HEK293 (cell line): Measurements from ENCODE around the gene BIRC7.

ENCODE experiments used
- CTCF ChIA-PET: fragments of 350-600 bp; formaldehyde crosslinking; extraction: SDS; loops from one replicate; lab custom pipeline; 2021; ENCODE audit warnings: antibody characterized with exemption; lab: Yijun Ruan, JAX
- POLR2A ChIA-PET: fragments of 300-600 bp; formaldehyde crosslinking; extraction: SDS; loops from one replicate; lab custom pipeline; 2020; ENCODE audit warnings: antibody characterized with exemption, inconsistent platforms; lab: Yijun Ruan, JAX
- H3K27ac ChIP-seq: fragments of 200-500 bp; sonication (Bioruptor generic); 2 replicates; pipeline ENCODE4 v1.5.1; 2014; ENCODE audit warnings: low read depth, low read length, control low read depth, inconsistent platforms; ENCODE audit errors: extremely low read depth
- H3K36me3 ChIP-seq, 2 experiments: fragments of 200-500 bp in 1 of 2; sonication (Bioruptor generic) in 1 of 2; 1 replicate in 1 of 2; 2 replicates in 1 of 2; pipeline ENCODE4 v1.5.1; 2014 to 2017; ENCODE audit warnings: inconsistent platforms in 2 of 2, low read length in 2 of 2; ENCODE audit not compliant: control insufficient read depth in 2 of 2, insufficient read depth in 1 of 2
- H3K4me1 ChIP-seq: fragments of 200-500 bp; sonication (Bioruptor generic); 2 replicates; pipeline ENCODE4 v1.5.1; 2014; ENCODE audit warnings: mild to moderate bottlenecking, low read length, inconsistent platforms; ENCODE audit not compliant: control insufficient read depth, insufficient read depth
- H3K4me3 ChIP-seq: 2 replicates; pipeline ENCODE4 v1.5.1; 2011; ENCODE audit warnings: low read depth, mild to moderate bottlenecking, control low read depth, low read length, moderate library complexity
- H3K9me3 ChIP-seq: fragments of 200-500 bp; sonication (Bioruptor generic); 2 replicates; pipeline ENCODE4 v1.5.1; 2014; ENCODE audit warnings: low read depth, low read length, inconsistent platforms; ENCODE audit not compliant: control insufficient read depth, insufficient read depth
- GLIS1 ChIP-seq: fragments of 450-650 bp; formaldehyde crosslinking; IDR thresholded peaks from 2 replicates; pipeline ENCODE4 v1.5.1; 2016; ENCODE audit warnings: missing biosample characterization, missing genetic modification characterization
- GLIS2 ChIP-seq: fragments of 450-650 bp; formaldehyde crosslinking; IDR thresholded peaks from 2 replicates; pipeline ENCODE4 v1.5.1; 2016; ENCODE audit warnings: missing biosample characterization, missing genetic modification characterization
- KLF10 ChIP-seq: fragments of 450-650 bp; IDR thresholded peaks from 2 replicates; pipeline ENCODE4 v1.5.1; 2018; ENCODE audit warnings: missing biosample characterization, mild to moderate bottlenecking, missing genetic modification characterization
- KLF7 ChIP-seq: fragments of 450-650 bp; formaldehyde crosslinking; IDR thresholded peaks from 2 replicates; pipeline ENCODE4 v1.5.1; 2016; ENCODE audit warnings: missing biosample characterization, missing genetic modification characterization, borderline replicate concordance
- KLF9 ChIP-seq: fragments of 450-650 bp; formaldehyde crosslinking; IDR thresholded peaks from 2 replicates; pipeline ENCODE4 v1.5.1; 2016; ENCODE audit warnings: missing biosample characterization, missing genetic modification characterization, low read depth
- OVOL3 ChIP-seq: fragments of 450-650 bp; formaldehyde crosslinking; IDR thresholded peaks from 2 replicates; pipeline ENCODE4 v1.5.1; 2016; ENCODE audit warnings: missing biosample characterization, missing genetic modification characterization
- ZBTB17 ChIP-seq: fragments of 450-650 bp; formaldehyde crosslinking; IDR thresholded peaks from 2 replicates; pipeline ENCODE4 v1.5.1; 2016; ENCODE audit warnings: missing biosample characterization, missing genetic modification characterization
- ZBTB7A ChIP-seq: fragments of 450-650 bp; formaldehyde crosslinking; IDR thresholded peaks from 2 replicates; pipeline ENCODE4 v1.5.1; 2016; ENCODE audit warnings: low read depth, missing biosample characterization, missing genetic modification characterization
- ZFHX2 ChIP-seq: fragments of 450-650 bp; formaldehyde crosslinking; conservative IDR thresholded peaks from 2 replicates; pipeline ENCODE4 v1.5.1; 2016; ENCODE audit warnings: missing biosample characterization, missing genetic modification characterization
- ZIC2 ChIP-seq: fragments of 450-650 bp; formaldehyde crosslinking; IDR thresholded peaks from 2 replicates; pipeline ENCODE4 v1.5.1; 2016; ENCODE audit warnings: missing biosample characterization, missing genetic modification characterization
- ZNF112 ChIP-seq: fragments of 450-650 bp; formaldehyde crosslinking; IDR thresholded peaks from 2 replicates; pipeline ENCODE4 v1.5.0; 2017; ENCODE audit warnings: missing biosample characterization, missing genetic modification characterization
- ZNF132 ChIP-seq: fragments of 450-650 bp; formaldehyde crosslinking; IDR thresholded peaks from 2 replicates; pipeline ENCODE4 v1.5.1; 2017; ENCODE audit warnings: missing biosample characterization, missing genetic modification characterization, borderline replicate concordance
- ZNF138 ChIP-seq: fragments of 450-650 bp; formaldehyde crosslinking; IDR thresholded peaks from 2 replicates; pipeline ENCODE4 v1.5.1; 2016; ENCODE audit warnings: missing biosample characterization, missing genetic modification characterization, borderline replicate concordance
- ZNF2 ChIP-seq: fragments of 450-650 bp; formaldehyde crosslinking; IDR thresholded peaks from 2 replicates; pipeline ENCODE4 v1.5.1; 2016; ENCODE audit warnings: missing biosample characterization, missing genetic modification characterization
- ZNF211 ChIP-seq: fragments of 450-650 bp; formaldehyde crosslinking; IDR thresholded peaks from 2 replicates; pipeline ENCODE4 v1.5.1; 2016; ENCODE audit warnings: low read depth, missing biosample characterization, missing genetic modification characterization
- ZNF221 ChIP-seq: fragments of 450-650 bp; formaldehyde crosslinking; IDR thresholded peaks from 2 replicates; pipeline ENCODE4 v1.5.1; 2017; ENCODE audit warnings: missing biosample characterization, missing genetic modification characterization, borderline replicate concordance
- ZNF341 ChIP-seq: fragments of 450-650 bp; formaldehyde crosslinking; IDR thresholded peaks from 2 replicates; pipeline ENCODE4; 2016; ENCODE audit warnings: low read depth, missing biosample characterization, missing genetic modification characterization
- ZNF366 ChIP-seq: fragments of 450-650 bp; formaldehyde crosslinking; conservative IDR thresholded peaks from 2 replicates; pipeline ENCODE4 v1.5.1; 2016; ENCODE audit warnings: missing biosample characterization, missing genetic modification characterization
- ZNF660 ChIP-seq: fragments of 450-650 bp; IDR thresholded peaks from 2 replicates; pipeline ENCODE4 v1.5.1; 2018; ENCODE audit warnings: missing biosample characterization, mild to moderate bottlenecking, missing genetic modification characterization
- ZNF664 ChIP-seq: fragments of 450-650 bp; formaldehyde crosslinking; IDR thresholded peaks from 2 replicates; pipeline ENCODE4 v1.5.1; 2016; ENCODE audit warnings: missing biosample characterization, missing genetic modification characterization
- ZNF701 ChIP-seq: fragments of 450-650 bp; formaldehyde crosslinking; IDR thresholded peaks from 2 replicates; pipeline ENCODE4 v1.5.1; 2016; ENCODE audit warnings: missing biosample characterization, missing genetic modification characterization
- ZNF707 ChIP-seq: fragments of 450-650 bp; formaldehyde crosslinking; IDR thresholded peaks from 2 replicates; pipeline ENCODE4 v1.5.1; 2016; ENCODE audit warnings: missing biosample characterization, missing genetic modification characterization
- ZNF785 ChIP-seq: fragments of 450-650 bp; formaldehyde crosslinking; IDR thresholded peaks from 2 replicates; pipeline ENCODE4 v1.5.1; 2016; ENCODE audit warnings: missing biosample characterization, missing genetic modification characterization
- ZNF837 ChIP-seq: fragments of 450-650 bp; formaldehyde crosslinking; IDR thresholded peaks from 2 replicates; pipeline ENCODE4 v1.5.1; 2016; ENCODE audit warnings: missing biosample characterization, missing genetic modification characterization
- ZSCAN23 ChIP-seq: fragments of 450-650 bp; formaldehyde crosslinking; IDR thresholded peaks from 2 replicates; pipeline ENCODE4 v1.5.1; 2016; ENCODE audit warnings: missing biosample characterization, missing genetic modification characterization
- ZXDB ChIP-seq: fragments of 450-650 bp; formaldehyde crosslinking; IDR thresholded peaks from 2 replicates; pipeline ENCODE4 v1.5.1; 2016; ENCODE audit warnings: missing biosample characterization, missing genetic modification characterization
- TF ChIP-seq, protein P1 (sequence below): fragments of 450-650 bp; formaldehyde crosslinking; IDR thresholded peaks from 2 replicates; pipeline ENCODE4 v1.5.1; 2016; ENCODE audit warnings: missing biosample characterization, missing genetic modification characterization, borderline replicate concordance
- TF ChIP-seq, protein P2 (sequence below): fragments of 450-650 bp; formaldehyde crosslinking; IDR thresholded peaks from 2 replicates; pipeline ENCODE4 v1.5.1; 2016; ENCODE audit warnings: missing biosample characterization, missing genetic modification characterization

The BIRC7 gene, protein sequence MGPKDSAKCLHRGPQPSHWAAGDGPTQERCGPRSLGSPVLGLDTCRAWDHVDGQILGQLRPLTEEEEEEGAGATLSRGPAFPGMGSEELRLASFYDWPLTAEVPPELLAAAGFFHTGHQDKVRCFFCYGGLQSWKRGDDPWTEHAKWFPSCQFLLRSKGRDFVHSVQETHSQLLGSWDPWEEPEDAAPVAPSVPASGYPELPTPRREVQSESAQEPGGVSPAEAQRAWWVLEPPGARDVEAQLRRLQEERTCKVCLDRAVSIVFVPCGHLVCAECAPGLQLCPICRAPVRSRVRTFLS

GRCh38 chr20:63235399-63235983 lies at the start of gene BIRC7:
Gene BIRC7 (plus strand): TSS chr20:63235905. CDS start chr20:63236097, 192 bp downstream.
- ChIA-PET POLR2A (interaction anchor here (1.0 kb wide), 1 partner anchor 38 kb away, joined by 3 read pairs; no protein-coding TSS in a partner anchor), CTCF (interaction anchor here (0.6 to 7.0 kb wide), 5 partner anchors 8 to 400 kb away, joined by 3 to 72 read pairs (median 4); no protein-coding TSS in a partner anchor)
- no peaks in the 10 kb centered on the region for H3K4me1 ChIP-seq

GRCh38 chr20:63186084-63186483 lies 49.6 kb upstream of the BIRC7 start:
- Histone ChIP-seq H3K27ac (no peak overlapping the region), H3K4me1 (no peaks in the 10 kb centered on the region), H3K36me3 (no peaks in the 10 kb centered on the region), H3K4me3 (no peak overlapping the region), H3K9me3 (no peaks in the 10 kb centered on the region)
- CTCF ChIA-PET = interaction anchor here (0.7 kb wide), 1 partner anchor 30 kb away, joined by 4 read pairs; the partner anchor contains the start of gene YTHDF1
- no peak for TF ChIP-seq ZNF785 (tag by site-specific recombination)
- no peak for TF ChIP-seq ZNF664
- no peak for TF ChIP-seq ZNF211
- TF ChIP-seq ZSCAN23 (tag by site-specific recombination) = no peak
- POLR2A ChIA-PET = no interaction called here

More at GRCh38 chr20:63235399-63235983, at the start of gene BIRC7:
- H3K36me3 ChIP-seq = no peaks in the 10 kb centered on the region
- H3K27ac ChIP-seq = no peak within 1 kb of the TSS
- no peak within 1 kb of the TSS for H3K4me3 ChIP-seq
- TF ChIP-seq ZNF112 (tag by site-specific recombination) = no peak
- TF ChIP-seq ZNF132 (tag by site-specific recombination) = no peak
- peak; percentile 56 for TF ChIP-seq ZNF341 (tag by site-specific recombination)
- TF ChIP-seq GLIS1 (tag by site-specific recombination) = peak; percentile 56
- no peak for TF ChIP-seq ZNF221 (tag by site-specific recombination)
- TF ChIP-seq ZNF138 (tag by site-specific recombination) = no peak
- 0 out of 2 replicates have a peak, but pooled peaks have one; percentile 16 for TF ChIP-seq ZBTB7A (tag by site-specific recombination)
- TF ChIP-seq ZBTB17 (tag by site-specific recombination) = no peak
- TF ChIP-seq ZFHX2 = peak; percentile 35; the same call in 1 of the 2 replicates
- TF ChIP-seq ZXDB (tag by site-specific recombination) = no peak
- TF ChIP-seq GLIS2 = peak; percentile 50
- TF ChIP-seq KLF10 (tag by site-specific recombination) = peak; percentile 62; the same call in 1 of the 2 replicates
- no peak for TF ChIP-seq OVOL3 (tag by site-specific recombination)
- TF ChIP-seq KLF9 (tag by site-specific recombination) = 0 out of 2 replicates have a peak, but pooled peaks have one; percentile 31
- no peak for TF ChIP-seq ZNF2
- no peaks in the 10 kb centered on the region for H3K9me3 ChIP-seq

DNA sequence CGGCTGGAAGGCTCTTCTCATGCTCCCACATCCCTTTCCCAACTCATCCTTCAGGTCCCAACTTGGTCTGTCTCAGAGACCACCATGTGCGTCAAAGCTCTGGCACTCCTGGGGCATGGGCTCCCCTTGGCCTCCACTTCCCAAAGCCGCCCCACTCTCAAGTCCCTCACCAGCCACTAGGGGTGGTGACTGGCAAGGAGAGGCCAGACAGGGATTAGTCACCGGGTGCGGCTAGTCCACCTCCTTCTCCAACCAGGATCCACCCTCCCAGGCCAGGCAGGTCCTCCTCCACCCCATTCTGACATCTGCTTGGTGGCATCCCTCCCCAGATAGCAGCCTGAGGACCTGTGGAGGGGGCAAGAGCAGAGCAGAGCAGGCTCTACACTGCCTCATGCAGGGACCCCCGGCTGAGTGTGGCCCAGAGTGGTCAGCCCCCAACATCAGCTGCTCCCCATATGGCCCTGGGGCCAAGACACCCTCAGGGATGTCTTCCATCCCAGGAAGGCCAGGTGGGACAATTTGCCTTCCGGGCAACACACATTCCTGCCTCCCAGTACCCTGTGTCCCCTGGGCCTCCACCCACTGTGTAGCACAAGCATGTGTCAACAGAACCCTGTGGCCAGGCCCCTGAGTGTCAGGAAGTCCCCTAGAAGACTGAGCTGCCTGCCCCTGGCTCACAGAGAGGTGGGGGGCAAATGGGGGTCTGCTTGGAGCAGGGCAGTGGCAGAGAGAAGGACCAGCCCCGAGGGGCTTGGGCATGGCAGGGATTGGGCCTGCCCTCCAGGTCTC lies 49.0 kb upstream of the BIRC7 start:
- ChIA-PET POLR2A (no interaction called here), CTCF (interaction anchor here (0.7 kb wide), 1 partner anchor 29 kb away, joined by 4 read pairs; the partner anchor contains the start of gene YTHDF1)
- H3K36me3 ChIP-seq = no peaks in the 10 kb centered on the region
- H3K4me3 ChIP-seq = no peak overlapping the region
- H3K4me1 ChIP-seq = no peaks in the 10 kb centered on the region
- H3K9me3 ChIP-seq = no peaks in the 10 kb centered on the region
- no peak overlapping the region for H3K27ac ChIP-seq
- TF ChIP-seq KLF7 (tag by site-specific recombination) = no peak
- TF ChIP-seq ZIC2 (tag by site-specific recombination) = peak; percentile 23; the same call in 1 of the 2 replicates
- TF ChIP-seq, protein P1, sequence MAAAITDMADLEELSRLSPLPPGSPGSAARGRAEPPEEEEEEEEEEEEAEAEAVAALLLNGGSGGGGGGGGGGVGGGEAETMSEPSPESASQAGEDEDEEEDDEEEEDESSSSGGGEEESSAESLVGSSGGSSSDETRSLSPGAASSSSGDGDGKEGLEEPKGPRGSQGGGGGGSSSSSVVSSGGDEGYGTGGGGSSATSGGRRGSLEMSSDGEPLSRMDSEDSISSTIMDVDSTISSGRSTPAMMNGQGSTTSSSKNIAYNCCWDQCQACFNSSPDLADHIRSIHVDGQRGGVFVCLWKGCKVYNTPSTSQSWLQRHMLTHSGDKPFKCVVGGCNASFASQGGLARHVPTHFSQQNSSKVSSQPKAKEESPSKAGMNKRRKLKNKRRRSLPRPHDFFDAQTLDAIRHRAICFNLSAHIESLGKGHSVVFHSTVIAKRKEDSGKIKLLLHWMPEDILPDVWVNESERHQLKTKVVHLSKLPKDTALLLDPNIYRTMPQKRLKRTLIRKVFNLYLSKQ (tag by site-specific recombination) = no peak
- no peak for TF ChIP-seq ZNF660 (tag by site-specific recombination)
- no peak for TF ChIP-seq ZNF707 (tag by site-specific recombination)
- no peak for TF ChIP-seq ZNF366 (tag by site-specific recombination)
- TF ChIP-seq ZNF701 (tag by site-specific recombination) = no peak
- no peak for TF ChIP-seq ZNF837 (tag by site-specific recombination)
- TF ChIP-seq GLIS2 = peak; percentile 30; the same call in 1 of the 2 replicates
- TF ChIP-seq, protein P2, sequence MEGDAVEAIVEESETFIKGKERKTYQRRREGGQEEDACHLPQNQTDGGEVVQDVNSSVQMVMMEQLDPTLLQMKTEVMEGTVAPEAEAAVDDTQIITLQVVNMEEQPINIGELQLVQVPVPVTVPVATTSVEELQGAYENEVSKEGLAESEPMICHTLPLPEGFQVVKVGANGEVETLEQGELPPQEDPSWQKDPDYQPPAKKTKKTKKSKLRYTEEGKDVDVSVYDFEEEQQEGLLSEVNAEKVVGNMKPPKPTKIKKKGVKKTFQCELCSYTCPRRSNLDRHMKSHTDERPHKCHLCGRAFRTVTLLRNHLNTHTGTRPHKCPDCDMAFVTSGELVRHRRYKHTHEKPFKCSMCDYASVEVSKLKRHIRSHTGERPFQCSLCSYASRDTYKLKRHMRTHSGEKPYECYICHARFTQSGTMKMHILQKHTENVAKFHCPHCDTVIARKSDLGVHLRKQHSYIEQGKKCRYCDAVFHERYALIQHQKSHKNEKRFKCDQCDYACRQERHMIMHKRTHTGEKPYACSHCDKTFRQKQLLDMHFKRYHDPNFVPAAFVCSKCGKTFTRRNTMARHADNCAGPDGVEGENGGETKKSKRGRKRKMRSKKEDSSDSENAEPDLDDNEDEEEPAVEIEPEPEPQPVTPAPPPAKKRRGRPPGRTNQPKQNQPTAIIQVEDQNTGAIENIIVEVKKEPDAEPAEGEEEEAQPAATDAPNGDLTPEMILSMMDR (tag by site-specific recombination) = 0 out of 2 replicates have a peak, but pooled peaks have one; percentile 13
